GM13976 (cell line): Measurements from ENCODE around the gene MAP1LC3B.
A peak's percentile ranks its signal among the peaks of the same experiment; 100 is the strongest.

Source experiments
- DNase-seq: peaks from one replicate; pipeline ENCODE4 v3.0.0; 2012; ENCODE audit warnings: low spot score
- in situ Hi-C: fragments of 300-500 bp; cut with MboI; formaldehyde crosslinking; loops from one replicate; pipeline ENCODE4 v1.12.0; 2022; ENCODE audit warnings: low sequenced_read_pairs, mixed read lengths, inconsistent platforms; ENCODE audit not compliant: unreplicated experiment
- TF ChIP-seq, protein P1 (sequence below): IDR thresholded peaks from 2 replicates; pipeline ENCODE4 v1.5.1; 2012; ENCODE audit warnings: borderline replicate concordance, mild to moderate bottlenecking; ENCODE audit not compliant: insufficient read depth; ENCODE audit errors: extremely low read depth, missing control alignments, control extremely low read depth

The MAP1LC3B gene

GRCh38 chr16:87391950-87392820 lies at the start of gene MAP1LC3B:
MAP1LC3B (plus strand) TSS chr16:87392336; CDS start chr16:87392428, 92 bp downstream.
- TF ChIP-seq, protein P1, sequence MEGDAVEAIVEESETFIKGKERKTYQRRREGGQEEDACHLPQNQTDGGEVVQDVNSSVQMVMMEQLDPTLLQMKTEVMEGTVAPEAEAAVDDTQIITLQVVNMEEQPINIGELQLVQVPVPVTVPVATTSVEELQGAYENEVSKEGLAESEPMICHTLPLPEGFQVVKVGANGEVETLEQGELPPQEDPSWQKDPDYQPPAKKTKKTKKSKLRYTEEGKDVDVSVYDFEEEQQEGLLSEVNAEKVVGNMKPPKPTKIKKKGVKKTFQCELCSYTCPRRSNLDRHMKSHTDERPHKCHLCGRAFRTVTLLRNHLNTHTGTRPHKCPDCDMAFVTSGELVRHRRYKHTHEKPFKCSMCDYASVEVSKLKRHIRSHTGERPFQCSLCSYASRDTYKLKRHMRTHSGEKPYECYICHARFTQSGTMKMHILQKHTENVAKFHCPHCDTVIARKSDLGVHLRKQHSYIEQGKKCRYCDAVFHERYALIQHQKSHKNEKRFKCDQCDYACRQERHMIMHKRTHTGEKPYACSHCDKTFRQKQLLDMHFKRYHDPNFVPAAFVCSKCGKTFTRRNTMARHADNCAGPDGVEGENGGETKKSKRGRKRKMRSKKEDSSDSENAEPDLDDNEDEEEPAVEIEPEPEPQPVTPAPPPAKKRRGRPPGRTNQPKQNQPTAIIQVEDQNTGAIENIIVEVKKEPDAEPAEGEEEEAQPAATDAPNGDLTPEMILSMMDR = no peak
- in situ Hi-C loops = no loop called here
- DNase-seq = peak; percentile 98

GRCh38 chr16:87342504-87342903 lies 49.6 kb upstream of the MAP1LC3B start:
- in situ Hi-C loops = no loop called here
- DNase-seq = no peak
- TF ChIP-seq, protein P1 = no peak

DNA sequence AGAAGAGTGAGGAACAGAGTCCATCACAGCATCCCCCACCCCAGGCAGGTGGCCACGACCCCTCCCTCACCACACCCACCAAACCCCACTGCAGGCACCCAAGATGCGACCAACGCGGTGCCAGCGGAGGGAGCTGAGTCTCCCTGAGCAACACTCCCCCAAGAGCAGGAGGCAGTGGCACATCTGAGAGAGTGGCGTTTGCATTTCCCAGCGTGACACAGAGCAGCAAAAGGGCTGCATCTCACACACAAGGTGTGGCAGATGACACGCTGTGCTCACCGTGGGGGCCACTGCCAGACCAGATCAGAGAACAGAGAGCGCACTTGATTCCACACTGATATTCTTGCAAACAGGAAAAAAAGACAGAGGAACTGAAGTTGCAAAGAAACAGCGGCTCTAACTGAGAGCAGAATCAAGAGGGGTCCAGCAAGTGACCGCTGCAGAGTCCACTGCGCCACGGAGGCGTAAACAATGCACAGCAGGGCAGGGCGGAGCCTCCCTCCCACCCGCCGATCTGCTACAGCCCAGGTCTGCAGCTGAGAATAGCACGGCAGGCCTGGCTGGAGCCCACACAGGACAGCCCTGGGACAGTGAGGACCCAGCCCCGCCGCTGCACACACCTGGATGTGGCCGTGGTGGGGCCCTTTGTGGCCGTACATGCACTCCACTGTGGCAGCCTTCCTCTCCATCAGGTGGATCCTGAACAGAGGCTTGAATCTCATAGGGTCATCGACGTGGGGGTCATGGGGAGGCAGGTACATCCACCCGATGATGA lies 49.0 kb upstream of the MAP1LC3B start:
- in situ Hi-C loops = no loop called here
- no peak for DNase-seq
- TF ChIP-seq, protein P1 = no peak

- DNase-seq = no peak
- in situ Hi-C loops = no loop called here
- TF ChIP-seq, protein P1 = no peak
These were observed 48.4 kb upstream of the MAP1LC3B start for GRCh38 chr16:87343753-87344050.

- DNase-seq = no peak
- TF ChIP-seq, protein P1 = no peak
- in situ Hi-C loops = no loop called here
These were observed 47.8 kb upstream of the MAP1LC3B start for GRCh38 chr16:87344165-87344930.

DNA sequence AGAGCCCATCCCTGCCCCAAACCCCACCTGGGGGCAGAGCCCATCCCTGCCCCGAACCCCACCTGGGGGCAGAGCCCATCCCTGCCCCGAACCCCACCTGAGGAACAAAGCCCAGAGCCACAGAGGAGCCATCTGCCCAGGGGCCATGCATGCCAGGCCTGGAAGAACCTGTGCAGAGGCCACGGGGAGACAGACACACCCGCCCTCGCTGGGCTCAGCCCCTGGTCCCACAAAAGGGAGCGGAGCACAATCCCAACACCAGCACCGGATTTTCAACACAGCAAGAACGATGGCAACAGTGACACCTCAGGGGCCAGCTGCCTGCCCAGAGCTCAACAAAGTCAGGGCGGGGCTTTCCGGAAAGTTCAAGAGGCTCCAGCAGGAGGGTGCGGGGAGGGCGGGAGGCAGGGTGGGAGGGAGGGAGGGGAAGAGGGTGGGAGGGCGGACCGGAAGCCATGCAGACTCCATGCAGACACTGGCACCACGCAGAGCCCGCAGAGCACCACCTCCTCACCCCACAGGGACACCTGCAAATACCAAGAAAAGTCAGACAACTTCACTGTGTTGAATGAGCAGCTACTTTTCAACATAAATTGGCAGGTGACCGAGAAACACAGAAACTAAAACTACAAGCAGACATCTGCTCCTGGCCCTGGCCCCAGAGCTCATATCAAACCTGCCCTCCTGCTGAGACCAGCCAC lies 47.1 kb upstream of the MAP1LC3B start:
- in situ Hi-C loops = no loop called here
- TF ChIP-seq, protein P1 = no peak
- no peak for DNase-seq
